Heart right ventricle (tissue), 16 donors: ENCODE data around the gene C1orf94. TPM values are rescaled to one million over a fixed set of nuclear protein-coding genes. Genes with fewer than 3 reads are reported as not detected.

Experiments used
- ATAC-seq, 8 donors: fragments of 200-7000 bp; cut with Tn5 transposase; one replicate each; pipeline ENCODE4 v1.9.1; 2020; ENCODE audit warnings: mild to moderate bottlenecking in 8 of 8, moderate library complexity in 8 of 8, moderate number of reproducible peaks in 1 of 8
- DNase-seq, 2 donors: peaks; one replicate each; pipeline ENCODE4 v3.0.0-alpha.2; 2020
- H3K27ac ChIP-seq, 10 donors: fragments of 200-600 bp; sonication (generic) in 2 of 10; one replicate each; pipeline versions ENCODE4 v1.5.0 to v1.8.0; 2020 to 2022; ENCODE audit warnings: mild to moderate bottlenecking in 3 of 10
- H3K27me3 ChIP-seq, 7 donors: fragments of 200-600 bp; one replicate each; pipeline ENCODE4 v1.8.0; 2021 to 2022; ENCODE audit warnings: mild to moderate bottlenecking in 2 of 7
- H3K36me3 ChIP-seq, 9 donors: fragments of 200-600 bp; sonication (generic) in 1 of 9; one replicate each; pipeline versions ENCODE4 v1.5.0 to v1.8.0; 2020 to 2022; ENCODE audit warnings: mild to moderate bottlenecking in 2 of 9
- H3K4me1 ChIP-seq, 9 donors: fragments of 200-600 bp; sonication (generic) in 1 of 9; one replicate each; pipeline versions ENCODE4 v1.5.0 to v1.8.0; 2020 to 2022; ENCODE audit warnings: mild to moderate bottlenecking in 4 of 9
- H3K4me3 ChIP-seq, 10 donors: fragments of 200-600 bp; sonication (generic) in 2 of 10; one replicate each; pipeline versions ENCODE4 v1.5.0 to v1.8.0; 2020 to 2022; ENCODE audit warnings: mild to moderate bottlenecking in 7 of 10, moderate library complexity in 2 of 10
- H3K9me3 ChIP-seq, 11 donors: fragments of 200-600 bp in 10 of 11; sonication (generic) in 2 of 11; one replicate each; pipeline versions ENCODE4 v1.5.0 to v1.8.0; 2013 to 2022; ENCODE audit warnings: mild to moderate bottlenecking in 2 of 11, control low read depth in 1 of 11, moderate library complexity in 1 of 11
- WGBS, 2 donors: extraction: QIAGEN DNeasy Blood & Tissue Kit; methylation state at CpG; one replicate each; pipeline ENCODE4 v1.1.7; 2013; ENCODE audit warnings: inconsistent platforms in 1 of 2; 5-methylcytosine and 5-hydroxymethylcytosine counted together
- intact Hi-C, 10 donors: fragments of 100-400 bp; cut with DNase I; formaldehyde crosslinking; loops; one replicate each; pipeline versions ENCODE4 v1.11.1 to v1.14.2; 2022
- polyA plus RNA-seq, 2 donors: library from polyadenylated mRNA; stranded (reverse); fragments of 200-250 nt; gene quantifications; one replicate each; pipeline ENCODE4 v1.2.3, GENCODE V29; 2013
- total RNA-seq, 10 donors: library from RNA; stranded (reverse); fragmentation: NEBNext Ultra II Directional in 3 of 10; extraction: Animal tissue kit (Norgen Biotek cat#: 25700) in 3 of 10; gene quantifications; one replicate each; pipeline versions ENCODE4 v1.2.1 to v1.2.4, GENCODE V29; 2021 to 2023
- TF ChIP-seq, protein P1 (sequence below), 9 donors: fragments of 200-600 bp; sonication (generic) in 2 of 9; IDR thresholded peaks; one replicate each; pipeline versions ENCODE4 v1.5.0 to v1.8.0; 2021 to 2022; ENCODE audit warnings: antibody characterized with exemption in 9 of 9, mild to moderate bottlenecking in 5 of 9, moderate library complexity in 1 of 9
- donor health status: Arrhythmogenic right ventricular cardiomyopathy.
- donor health status: ischemic (EF 13 %, LVEDD 7.1; RV severe dilation, severe dysfunction).
- donor health status: healthy with polysubstance abuse.
- donor health status: DM: no; HTN: yes; CAD: no.
- donor health status: DM: no; HTN: no; CAD: no.
- donor health status: ischemic (EF 25% LVEDD 6.9; RV normal size, moderate dysfunction).
- donor health status: ischemic (EF 25% LVEDD 5.7; RV mildly dilated, moderate dysfunction).
- donor health status: healthy.
- donor health status: DM: yes; HTN: yes; CAD: no.
- donor health status: Ischemic cardiomyopathy.
- donor health status: ischemic (EF 35%, LVEDD 5.7; RV mildly dilated, moderate dysfunction).
- donor health status: nonischemic (EF 11% LVEDD 7.7; RV severe dilation, severe dysfunction).
- donor health status: DM: yes; HTN: yes; CAD: no.
- donor health status: PGD.
- donor health status: ischemic (EF 29% LVEDD 5.4; RV normal size, mild dysfunction).
- donor health status: nonischemic (EF 23%, LVEDD 6.1; RV moderate dilation, normal function).

C1orf94 gene
- total and polyA plus RNA-seq, 12 donors, result 0.01 to 0.11 TPM; not detected in 10

DNA sequence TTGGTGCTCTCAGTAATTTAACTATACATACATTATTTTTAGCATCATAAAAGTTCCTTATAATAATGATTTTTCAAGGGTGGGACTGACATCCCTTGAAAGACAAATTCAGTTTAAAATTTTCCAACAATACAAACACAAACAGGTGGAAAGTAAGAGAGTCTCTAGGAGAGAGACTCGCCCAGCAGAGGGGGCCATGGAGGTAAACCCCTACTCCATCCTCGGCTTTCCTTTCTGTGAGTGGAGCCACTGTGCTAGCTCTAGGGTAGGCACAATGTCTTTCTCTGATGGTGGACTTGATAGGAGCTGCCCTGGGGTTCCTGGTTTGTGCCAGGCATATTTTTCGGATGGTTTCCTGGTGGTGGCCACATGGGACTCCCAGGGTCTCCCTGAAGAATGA lies 20.0 kb upstream of the C1orf94 start:
- H3K4me3 ChIP-seq, result no peak overlapping the region
- ATAC-seq (no peak), DNase-seq (no peak)
- H3K9me3 ChIP-seq, result no peaks in the 10 kb centered on the region
- no peaks in the 10 kb centered on the region for H3K4me1 ChIP-seq
- peaks cover 0 to 49% (median 30%) of the 10 kb centered on the region in 7 donors for H3K27me3 ChIP-seq
- WGBS, 2 donors, result 42 to 63% methylated on average over 3 of the region's 3 CpGs
- H3K27ac ChIP-seq, result no peak overlapping the region
- TF ChIP-seq, protein P1, sequence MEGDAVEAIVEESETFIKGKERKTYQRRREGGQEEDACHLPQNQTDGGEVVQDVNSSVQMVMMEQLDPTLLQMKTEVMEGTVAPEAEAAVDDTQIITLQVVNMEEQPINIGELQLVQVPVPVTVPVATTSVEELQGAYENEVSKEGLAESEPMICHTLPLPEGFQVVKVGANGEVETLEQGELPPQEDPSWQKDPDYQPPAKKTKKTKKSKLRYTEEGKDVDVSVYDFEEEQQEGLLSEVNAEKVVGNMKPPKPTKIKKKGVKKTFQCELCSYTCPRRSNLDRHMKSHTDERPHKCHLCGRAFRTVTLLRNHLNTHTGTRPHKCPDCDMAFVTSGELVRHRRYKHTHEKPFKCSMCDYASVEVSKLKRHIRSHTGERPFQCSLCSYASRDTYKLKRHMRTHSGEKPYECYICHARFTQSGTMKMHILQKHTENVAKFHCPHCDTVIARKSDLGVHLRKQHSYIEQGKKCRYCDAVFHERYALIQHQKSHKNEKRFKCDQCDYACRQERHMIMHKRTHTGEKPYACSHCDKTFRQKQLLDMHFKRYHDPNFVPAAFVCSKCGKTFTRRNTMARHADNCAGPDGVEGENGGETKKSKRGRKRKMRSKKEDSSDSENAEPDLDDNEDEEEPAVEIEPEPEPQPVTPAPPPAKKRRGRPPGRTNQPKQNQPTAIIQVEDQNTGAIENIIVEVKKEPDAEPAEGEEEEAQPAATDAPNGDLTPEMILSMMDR (IDR thresholded peaks at IDR 0.05), result no peak
- intact Hi-C loops, result no loop called here
- H3K36me3 ChIP-seq, result no peaks in the 10 kb centered on the region

DNA sequence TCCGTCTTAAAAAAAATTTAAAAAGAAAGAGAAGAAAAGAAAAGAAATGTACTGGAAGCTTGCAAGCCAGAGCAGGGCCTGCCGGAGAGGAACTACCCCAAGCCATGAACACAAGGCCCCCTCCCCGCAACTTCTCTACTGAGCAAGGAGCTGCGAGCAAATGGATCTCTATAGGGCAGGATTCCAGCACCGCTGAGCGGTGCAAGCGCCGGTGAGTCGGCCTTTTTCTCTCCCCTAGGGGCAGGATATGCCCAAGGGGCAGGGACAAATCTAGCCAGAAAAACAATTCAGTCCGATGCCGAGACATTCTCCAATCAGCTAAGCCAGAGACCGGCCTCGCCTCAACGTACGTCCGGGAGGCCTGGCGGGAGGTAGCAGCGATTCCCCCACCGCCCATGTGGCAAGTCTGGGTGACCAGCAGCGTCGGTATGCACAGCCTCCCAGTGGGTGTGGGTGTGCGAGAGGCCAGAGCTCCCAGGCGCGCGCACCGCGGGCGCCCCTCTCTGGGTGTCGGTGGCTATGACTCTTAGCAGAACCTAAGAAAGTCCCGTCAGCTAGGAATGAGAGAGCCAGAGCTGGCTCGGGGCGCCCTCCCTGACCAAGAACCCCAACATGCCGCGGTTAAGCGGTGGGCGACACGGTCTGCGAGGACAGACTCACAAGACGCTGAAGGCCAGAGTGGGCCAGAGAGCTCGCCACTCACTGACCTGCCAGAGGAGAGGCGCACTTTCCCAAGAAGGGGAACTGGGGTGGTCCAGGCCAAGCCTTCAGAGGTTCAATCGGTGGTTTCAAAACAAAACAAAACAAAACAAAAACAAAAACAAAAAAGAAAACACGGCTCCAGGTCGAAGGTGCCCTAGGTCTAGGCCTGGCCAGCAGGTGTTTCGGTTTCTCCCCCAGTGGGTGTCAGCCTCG lies 13.6 kb upstream of the C1orf94 start:
- ATAC-seq (peak; percentile 85 to 95 (median 92)), DNase-seq (peak; percentile 31 to 50)
- H3K27me3 ChIP-seq, result peaks cover 7 to 88% (median 85%) of the 10 kb centered on the region in 7 donors
- H3K4me3 ChIP-seq, result peak overlapping the region; percentile 6 to 51 (median 43)
- peaks cover 5 to 35% (median 23%) of the 10 kb centered on the region in 9 donors for H3K4me1 ChIP-seq
- intact Hi-C loops, result loop anchor here in 6 of 10 donors (5.0 to 10.0 kb wide), 4 partner anchors 426 to 531 kb away; no protein-coding TSS in a partner anchor
- TF ChIP-seq, protein P1 (IDR thresholded peaks at IDR 0.05), result peak; percentile 14 to 72 (median 62)
- H3K9me3 ChIP-seq, result no peaks in the 10 kb centered on the region
- no peak overlapping the region for H3K27ac ChIP-seq
- no peaks in the 10 kb centered on the region for H3K36me3 ChIP-seq
- 2% methylated on average over 46 of the region's 46 CpGs for WGBS, 2 donors

DNA sequence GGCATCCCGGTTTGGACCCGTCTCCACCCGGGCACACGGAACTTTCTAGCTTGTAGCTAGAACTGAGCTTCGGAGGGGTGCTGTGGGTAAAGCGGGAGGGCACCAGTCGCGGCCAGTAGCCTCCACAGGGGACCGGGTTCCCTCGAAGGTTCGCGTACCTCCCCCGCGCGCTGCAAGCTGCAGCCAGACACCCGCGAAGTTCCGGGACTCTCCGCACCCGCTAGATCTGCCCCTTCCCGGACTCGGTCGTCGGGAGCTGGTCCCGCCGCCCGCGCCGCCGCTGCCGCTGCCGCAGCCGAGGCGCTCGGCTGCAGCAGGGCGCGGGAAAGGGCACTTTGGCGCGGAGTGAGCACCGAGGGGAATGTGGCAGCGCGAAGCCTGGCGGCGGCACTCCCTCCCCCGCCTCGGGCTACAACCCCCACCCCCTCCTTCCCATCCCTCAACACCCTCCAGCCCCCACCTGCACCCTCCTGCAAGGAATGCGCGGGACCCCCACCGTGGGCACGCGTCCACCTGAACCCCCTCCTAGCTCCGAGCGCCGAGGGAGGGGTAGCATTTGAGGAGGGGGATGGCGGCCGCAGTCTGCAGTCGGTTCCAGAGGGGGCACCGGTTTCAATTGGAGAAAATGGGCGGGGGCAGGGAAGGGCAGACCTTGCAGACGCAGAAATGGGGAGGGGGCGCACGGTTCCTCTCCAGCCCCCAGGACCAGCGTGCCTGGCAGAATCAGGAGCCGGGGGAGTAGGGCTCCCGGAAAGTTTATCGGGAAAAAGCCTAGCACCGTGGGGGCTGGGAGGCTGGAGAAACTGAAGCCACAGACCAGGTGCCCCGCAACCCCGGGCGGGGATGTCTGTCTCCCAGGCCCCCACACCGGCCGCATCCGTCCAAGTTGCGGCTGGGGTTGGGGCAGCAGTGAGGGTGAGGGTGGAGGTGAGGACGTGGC lies 12.6 kb upstream of the C1orf94 start:
- H3K4me3 ChIP-seq, result peak overlapping the region; percentile 6 to 51 (median 43)

More for the DNA sequence above, 12.6 kb upstream of the C1orf94 start:
- H3K9me3 ChIP-seq, result no peaks in the 10 kb centered on the region
- H3K27ac ChIP-seq, result no peak overlapping the region
- peak in 5 of 8 donors; percentile 15 to 36 (median 22) for ATAC-seq
- DNase-seq, result no peak
- 0 to 1% methylated on average over 67 to 75 of the region's 75 CpGs for WGBS, 2 donors
- peaks cover 5 to 35% (median 23%) of the 10 kb centered on the region in 9 donors for H3K4me1 ChIP-seq
- H3K36me3 ChIP-seq, result no peaks in the 10 kb centered on the region
- peaks cover 7 to 98% (median 90%) of the 10 kb centered on the region in 7 donors for H3K27me3 ChIP-seq
- intact Hi-C loops, result loop anchor here in 6 of 10 donors (5.0 to 10.0 kb wide), 4 partner anchors 427 to 532 kb away; no protein-coding TSS in a partner anchor
- TF ChIP-seq, protein P1 (IDR thresholded peaks at IDR 0.05), result no peak
